ENCODE data around the gene TMTC1. TPM values are rescaled to one million over a fixed set of nuclear protein-coding genes. Genes with fewer than 3 reads are reported as not detected.

TMTC1 gene
- total RNA-seq, 1 donor from 2014 or later: 0.49 TPM

DNA sequence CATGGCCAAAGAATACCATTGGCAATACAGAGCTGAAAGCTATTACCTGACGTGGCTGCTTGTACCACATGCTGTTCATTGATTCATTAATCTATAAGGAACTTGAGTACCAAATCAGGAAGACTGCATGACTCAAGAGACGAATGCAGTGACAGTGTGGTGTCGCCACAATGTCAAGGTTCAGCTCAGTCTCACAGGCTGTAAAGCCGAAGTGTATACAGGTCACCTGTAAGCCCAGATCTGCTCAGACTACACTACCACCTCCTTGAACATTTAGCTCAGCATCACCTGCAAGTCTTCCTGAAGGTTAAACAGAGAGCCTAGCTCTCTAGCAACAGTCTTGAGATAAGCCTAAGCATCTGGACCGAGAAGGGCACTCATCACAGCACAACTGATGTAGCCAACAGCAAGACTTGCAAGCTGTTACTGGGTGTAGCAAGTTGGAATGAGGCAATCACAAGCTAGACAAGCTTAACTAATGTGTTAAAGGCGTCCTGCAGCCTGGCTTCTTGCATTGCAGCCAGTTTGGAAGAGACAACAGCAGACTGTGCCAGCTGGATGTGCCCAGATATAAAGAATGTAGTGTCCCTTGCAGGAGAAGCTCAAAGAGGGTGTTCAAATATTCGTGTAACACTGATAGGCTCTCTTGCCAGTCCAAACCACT, 21.0 kb downstream of the TMTC1 start:
- Mint-ChIP-seq H3K4me3 (no peak overlapping the region), H3K4me1 (no peaks in the 10 kb centered on the region), H3K36me3 (ENCODE audit: low read depth) (no peaks in the 10 kb centered on the region), H3K27ac (no peak overlapping the region), H3K9me3 (no peaks in the 10 kb centered on the region), H3K27me3 (no peaks in the 10 kb centered on the region)
- DNase-seq: no peak
- intact Hi-C loops (cut with micrococcal nuclease): no loop called here

DNA sequence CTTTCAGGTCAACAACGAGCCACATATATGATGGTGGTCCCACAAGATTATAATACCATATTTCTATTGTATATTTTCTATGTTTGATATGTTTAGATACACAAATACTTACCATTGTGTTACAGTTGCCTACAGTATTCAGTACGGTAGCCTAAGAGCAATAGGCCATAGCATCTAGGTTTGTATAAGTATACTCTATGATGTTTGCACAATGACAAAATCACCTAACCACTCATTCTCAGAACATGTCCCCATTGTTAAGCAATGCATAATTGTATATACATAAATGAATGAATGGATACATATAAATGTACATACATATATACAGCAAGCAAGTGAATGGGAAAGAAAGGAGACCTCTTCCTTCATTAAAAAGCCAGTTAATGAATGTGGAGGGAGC, 23.8 kb downstream of the TMTC1 start:
- Mint-ChIP-seq H3K4me1 (no peaks in the 10 kb centered on the region), H3K27me3 (no peaks in the 10 kb centered on the region), H3K36me3 (ENCODE audit: low read depth) (no peaks in the 10 kb centered on the region), H3K9me3 (no peaks in the 10 kb centered on the region), H3K27ac (no peak overlapping the region), H3K4me3 (no peak overlapping the region)
- no peak for DNase-seq
- intact Hi-C loops (cut with micrococcal nuclease): no loop called here

DNA sequence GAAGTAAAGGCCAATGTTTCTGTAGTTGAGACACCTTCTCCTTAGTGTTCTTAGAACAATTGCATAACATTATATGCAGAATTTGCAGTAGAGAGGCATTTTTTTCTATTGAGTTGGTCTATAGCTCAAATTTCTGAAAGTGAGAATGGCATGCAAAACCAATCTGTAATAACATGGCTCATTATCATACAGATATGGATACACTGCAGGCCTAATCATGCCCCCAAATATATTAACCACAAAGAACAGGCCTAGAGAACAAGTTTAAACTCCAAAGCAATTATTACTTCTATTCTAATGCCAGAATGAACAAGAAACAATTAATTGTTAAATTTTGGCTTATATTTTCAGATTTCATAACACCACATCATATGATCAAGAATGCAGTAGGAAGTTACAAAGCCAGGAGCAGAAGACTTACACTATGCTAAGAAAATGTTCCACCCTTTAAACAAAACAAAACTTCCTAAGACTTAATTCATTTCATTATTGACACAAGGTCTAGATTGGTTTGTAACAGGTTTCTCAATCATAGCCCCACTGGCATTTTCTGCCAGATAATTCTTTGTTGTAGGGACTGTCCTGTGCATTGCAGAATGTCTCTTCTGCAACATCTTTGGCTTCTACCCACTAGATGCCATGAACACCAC, 26.9 kb downstream of the TMTC1 start:
- H3K27ac Mint-ChIP-seq: no peak overlapping the region
- H3K36me3 Mint-ChIP-seq (ENCODE audit: low read depth): no peaks in the 10 kb centered on the region
- no peaks in the 10 kb centered on the region for H3K4me1 Mint-ChIP-seq
- no peak for DNase-seq
- intact Hi-C loops (cut with micrococcal nuclease): no loop called here
- no peaks in the 10 kb centered on the region for H3K9me3 Mint-ChIP-seq
- H3K4me3 Mint-ChIP-seq: no peak overlapping the region
- no peaks in the 10 kb centered on the region for H3K27me3 Mint-ChIP-seq

- no peaks in the 10 kb centered on the region for H3K36me3 Mint-ChIP-seq (ENCODE audit: low read depth)
Observed at GRCh38 chr12:29754235-29755189, 29.2 kb downstream of the TMTC1 start.

DNA sequence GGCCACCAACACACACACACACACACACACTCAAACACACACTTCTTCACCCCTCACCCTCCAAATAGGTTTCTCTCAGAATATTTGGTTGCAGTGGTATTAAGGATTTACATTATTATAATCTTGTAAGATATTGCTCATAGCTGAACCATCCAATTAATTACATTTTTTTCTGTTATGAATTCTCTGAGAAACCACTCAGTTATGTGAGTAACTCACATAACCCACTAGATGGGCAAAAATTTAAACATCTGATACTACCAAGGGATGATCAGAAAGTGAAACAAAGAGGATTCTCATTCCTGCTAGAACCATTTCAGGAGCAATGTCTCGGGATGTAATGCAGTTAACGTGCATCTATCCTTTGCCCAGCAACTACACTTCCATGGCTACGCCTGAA, 31.6 kb downstream of the TMTC1 start:
- H3K27ac Mint-ChIP-seq: no peak overlapping the region
- H3K4me3 Mint-ChIP-seq: no peak overlapping the region
- DNase-seq: no peak
- H3K36me3 Mint-ChIP-seq (ENCODE audit: low read depth): no peaks in the 10 kb centered on the region
- H3K4me1 Mint-ChIP-seq: peaks cover 4% of the 10 kb centered on the region
- intact Hi-C loops (cut with micrococcal nuclease): no loop called here
- no peaks in the 10 kb centered on the region for H3K9me3 Mint-ChIP-seq
- H3K27me3 Mint-ChIP-seq: no peaks in the 10 kb centered on the region

More at GRCh38 chr12:29754235-29755189, 29.2 kb downstream of the TMTC1 start:
- DNase-seq: no peak
- no peaks in the 10 kb centered on the region for H3K27me3 Mint-ChIP-seq
- peaks cover 4% of the 10 kb centered on the region for H3K4me1 Mint-ChIP-seq
- no peak overlapping the region for H3K27ac Mint-ChIP-seq
- intact Hi-C loops (cut with micrococcal nuclease): no loop called here
- H3K9me3 Mint-ChIP-seq: no peaks in the 10 kb centered on the region
- H3K4me3 Mint-ChIP-seq: no peak overlapping the region

DNA sequence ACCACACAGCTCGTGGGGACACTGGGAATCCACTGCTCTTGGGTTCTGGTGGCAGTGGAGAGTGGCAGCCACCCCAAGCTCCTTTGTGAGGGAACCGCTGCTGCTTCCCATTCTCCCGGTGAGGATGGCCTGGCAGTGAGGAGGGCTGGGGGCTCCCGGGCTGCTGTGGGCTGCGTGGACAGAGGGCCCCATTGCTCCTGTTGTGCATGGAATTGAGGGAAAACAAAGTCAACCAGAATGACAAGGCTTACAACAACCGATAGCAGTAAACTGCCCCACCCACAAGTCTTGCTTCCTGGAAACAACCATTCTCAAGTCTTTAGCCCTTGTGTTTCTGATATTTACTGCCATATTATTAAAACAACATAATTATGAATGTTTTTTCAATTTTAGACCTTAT, 32.1 kb downstream of the TMTC1 start:
- Mint-ChIP-seq H3K36me3 (ENCODE audit: low read depth) (no peaks in the 10 kb centered on the region), H3K4me1 (peaks cover 4% of the 10 kb centered on the region), H3K9me3 (no peaks in the 10 kb centered on the region), H3K27ac (no peak overlapping the region), H3K27me3 (no peaks in the 10 kb centered on the region), H3K4me3 (no peak overlapping the region)
- intact Hi-C loops (cut with micrococcal nuclease): no loop called here
- DNase-seq: no peak

GRCh38 chr12:29750928-29751220, 32.9 kb downstream of the TMTC1 start:
- intact Hi-C loops (cut with micrococcal nuclease): no loop called here
- H3K9me3 Mint-ChIP-seq: no peaks in the 10 kb centered on the region
- H3K27me3 Mint-ChIP-seq: no peaks in the 10 kb centered on the region
- DNase-seq: no peak
- H3K4me1 Mint-ChIP-seq: peaks cover 4% of the 10 kb centered on the region
- no peaks in the 10 kb centered on the region for H3K36me3 Mint-ChIP-seq (ENCODE audit: low read depth)
- H3K4me3 Mint-ChIP-seq: no peak overlapping the region
- H3K27ac Mint-ChIP-seq: no peak overlapping the region

- Mint-ChIP-seq H3K27me3 (no peaks in the 10 kb centered on the region), H3K4me3 (no peak overlapping the region), H3K27ac (no peak overlapping the region), H3K36me3 (ENCODE audit: low read depth) (no peaks in the 10 kb centered on the region), H3K9me3 (no peaks in the 10 kb centered on the region), H3K4me1 (peaks cover 4% of the 10 kb centered on the region)
- DNase-seq: no peak
- intact Hi-C loops (cut with micrococcal nuclease): no loop called here
Observed at GRCh38 chr12:29750131-29750927, 33.4 kb downstream of the TMTC1 start.

GRCh38 chr12:29744365-29744764, 39.4 kb downstream of the TMTC1 start:
- H3K36me3 Mint-ChIP-seq (ENCODE audit: low read depth): no peaks in the 10 kb centered on the region
- H3K4me1 Mint-ChIP-seq: no peaks in the 10 kb centered on the region
- intact Hi-C loops (cut with micrococcal nuclease): no loop called here
- no peak overlapping the region for H3K4me3 Mint-ChIP-seq
- no peak overlapping the region for H3K27ac Mint-ChIP-seq
- H3K9me3 Mint-ChIP-seq: no peaks in the 10 kb centered on the region
- DNase-seq: no peak
- no peaks in the 10 kb centered on the region for H3K27me3 Mint-ChIP-seq

GRCh38 chr12:29743801-29744200, 39.9 kb downstream of the TMTC1 start:
- intact Hi-C loops (cut with micrococcal nuclease): no loop called here
- DNase-seq: no peak
- Mint-ChIP-seq H3K9me3 (no peaks in the 10 kb centered on the region), H3K4me1 (no peaks in the 10 kb centered on the region), H3K27me3 (no peaks in the 10 kb centered on the region), H3K27ac (no peak overlapping the region), H3K4me3 (no peak overlapping the region), H3K36me3 (ENCODE audit: low read depth) (no peaks in the 10 kb centered on the region)

- H3K27ac Mint-ChIP-seq: no peak overlapping the region
Observed at GRCh38 chr12:29743077-29743476, 40.7 kb downstream of the TMTC1 start.

DNA sequence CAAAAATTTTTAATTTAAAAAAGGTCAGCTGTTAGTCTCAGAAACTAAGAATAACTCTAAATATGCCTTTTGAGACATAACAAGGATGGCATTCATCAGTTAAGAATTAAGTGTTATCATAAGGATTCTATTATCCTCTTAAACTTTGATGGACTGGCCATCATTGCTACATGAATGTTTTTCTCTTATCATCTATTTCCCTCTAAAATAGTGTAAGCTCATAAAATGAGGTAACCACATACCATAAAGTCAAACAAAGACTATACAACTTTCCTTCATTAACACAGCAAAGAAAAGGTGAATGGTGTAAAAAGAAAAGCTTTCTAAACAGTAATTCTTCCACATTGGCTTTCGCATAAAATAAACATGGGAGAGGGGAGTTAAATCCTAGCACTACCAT, 41.1 kb downstream of the TMTC1 start:
- H3K4me1 Mint-ChIP-seq: no peaks in the 10 kb centered on the region
- no peaks in the 10 kb centered on the region for H3K27me3 Mint-ChIP-seq
- no peak overlapping the region for H3K4me3 Mint-ChIP-seq
- H3K9me3 Mint-ChIP-seq: no peaks in the 10 kb centered on the region
- no peak for DNase-seq
- no peak overlapping the region for H3K27ac Mint-ChIP-seq
- H3K36me3 Mint-ChIP-seq (ENCODE audit: low read depth): no peaks in the 10 kb centered on the region
- intact Hi-C loops (cut with micrococcal nuclease): no loop called here

More at GRCh38 chr12:29743077-29743476, 40.7 kb downstream of the TMTC1 start:
- H3K36me3 Mint-ChIP-seq (ENCODE audit: low read depth): no peaks in the 10 kb centered on the region
- H3K9me3 Mint-ChIP-seq: no peaks in the 10 kb centered on the region
- H3K4me1 Mint-ChIP-seq: no peaks in the 10 kb centered on the region
- H3K27me3 Mint-ChIP-seq: no peaks in the 10 kb centered on the region
- intact Hi-C loops (cut with micrococcal nuclease): no loop called here
- DNase-seq: no peak
- no peak overlapping the region for H3K4me3 Mint-ChIP-seq

DNA sequence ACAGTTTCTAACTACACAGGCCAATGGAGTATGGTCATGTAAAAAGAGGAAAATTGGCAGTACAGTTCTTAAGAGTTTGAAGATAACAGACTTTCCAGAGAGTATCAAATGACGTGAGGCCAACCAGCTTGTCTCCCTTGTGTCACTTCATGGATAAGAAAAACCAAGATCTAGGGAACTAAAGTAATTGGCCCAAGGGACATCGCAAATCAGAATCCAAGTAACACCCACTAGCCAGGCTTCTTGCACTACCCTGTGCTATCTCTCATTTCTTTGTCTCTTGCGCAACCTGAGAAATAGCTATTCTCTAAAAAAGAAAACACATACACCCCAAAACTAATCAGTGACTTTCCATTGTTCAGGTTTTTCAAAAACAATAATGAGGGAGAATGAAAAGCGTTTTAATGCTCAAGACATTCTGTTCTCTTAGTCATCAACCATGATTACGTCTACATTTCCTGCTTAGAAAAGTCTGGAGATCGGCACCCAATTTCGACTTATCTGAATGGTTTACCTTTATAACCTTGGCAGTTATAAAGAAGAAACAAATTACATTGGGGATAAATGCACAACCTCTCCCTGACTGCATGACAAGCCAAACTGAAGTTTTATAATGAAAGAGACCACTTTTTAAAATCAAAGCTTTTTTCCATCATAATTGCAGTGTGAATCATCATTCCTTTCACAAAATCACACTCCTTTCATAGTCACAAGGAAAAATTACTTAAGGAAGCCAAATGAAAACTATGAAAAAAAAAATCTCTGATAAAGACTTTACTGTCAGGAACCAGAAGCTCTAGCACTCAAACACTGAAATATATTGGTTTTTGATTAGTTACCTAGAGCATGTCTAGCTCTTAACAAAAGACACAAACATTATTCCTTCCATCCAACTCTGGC, 42.1 kb downstream of the TMTC1 start:
- Mint-ChIP-seq H3K36me3 (ENCODE audit: low read depth) (no peaks in the 10 kb centered on the region), H3K4me3 (no peak overlapping the region), H3K4me1 (no peaks in the 10 kb centered on the region), H3K27me3 (no peaks in the 10 kb centered on the region), H3K9me3 (no peaks in the 10 kb centered on the region), H3K27ac (no peak overlapping the region)
- no peak for DNase-seq
- intact Hi-C loops (cut with micrococcal nuclease): no loop called here
